GM18519 (cell line): ENCODE results near the gene DUSP8.

Source experiments
- ATAC-seq: cut with Tn5 transposase; IDR thresholded peaks from one replicate; pipeline ENCODE4 v1.9.1; 2021; ENCODE audit warnings: mild to moderate bottlenecking, moderate library complexity; ENCODE audit not compliant: unreplicated experiment, low FRiP score

Gene DUSP8

DNA sequence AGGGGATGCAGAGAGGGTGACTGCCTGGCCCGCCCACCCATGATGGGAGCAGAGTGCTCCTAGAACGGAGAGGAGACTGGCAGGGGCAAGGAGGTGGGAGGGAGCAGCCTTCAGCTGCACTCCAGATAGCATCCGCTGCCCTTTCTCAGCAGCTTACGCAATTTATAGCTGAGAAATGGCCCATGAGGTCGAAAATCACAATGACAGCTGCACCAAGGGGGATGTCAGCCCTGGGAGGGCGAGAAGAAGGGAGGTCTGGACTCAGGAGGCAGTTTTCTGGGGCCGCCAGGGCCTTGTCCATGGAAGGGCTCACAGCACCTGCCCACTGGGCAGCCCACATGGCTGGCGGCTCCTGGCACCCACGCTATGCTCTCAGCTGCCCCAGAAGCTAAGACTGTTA lies 67.9 kb downstream of the DUSP8 start:
- ATAC-seq: no peak
